Ascending aorta (tissue), 2 donors: ENCODE results near the gene EI24. TPM values are rescaled to one million over a fixed set of nuclear protein-coding genes. Genes with fewer than 3 reads are reported as not detected.

Experiments used
- DNase-seq, 2 donors: peaks; one replicate each; pipeline ENCODE4 v3.0.0-alpha.2; 2019; ENCODE audit warnings: low spot score in 2 of 2
- H3K27ac ChIP-seq, 2 donors: fragments of 200-600 bp; sonication (generic); one replicate each; pipeline ENCODE4 v1.5.1; 2016 to 2017; ENCODE audit warnings: mild to moderate bottlenecking in 1 of 2
- H3K27me3 ChIP-seq: fragments of 200-600 bp; sonication (generic); one replicate; pipeline ENCODE4 v1.5.1; 2017
- H3K36me3 ChIP-seq, 2 donors: fragments of 200-600 bp; sonication (generic); one replicate each; pipeline ENCODE4 v1.5.1; 2016
- H3K4me1 ChIP-seq, 2 donors: fragments of 200-600 bp; sonication (generic); one replicate each; pipeline ENCODE4 v1.5.1; 2016 to 2017; ENCODE audit warnings: mild to moderate bottlenecking in 1 of 2
- H3K4me3 ChIP-seq, 2 donors: fragments of 200-600 bp; sonication (generic); one replicate each; pipeline ENCODE4 v1.5.1; 2016 to 2017; ENCODE audit warnings: mild to moderate bottlenecking in 1 of 2
- H3K9me3 ChIP-seq, 2 donors: fragments of 200-600 bp; sonication (generic); one replicate each; pipeline ENCODE4 v1.5.1; 2016
- CTCF ChIP-seq, 3 experiments: fragments of 200-600 bp in 2 of 3; fragments of 450-650 bp in 1 of 3; sonication (generic) in 2 of 3; IDR thresholded peaks; one replicate each; pipeline ENCODE4 v1.5.1; 2016 to 2019; ENCODE audit warnings: antibody characterized with exemption in 3 of 3, mild to moderate bottlenecking in 1 of 3, moderate library complexity in 1 of 3
- intact Hi-C: fragments of 100-400 bp; cut with DNase I; formaldehyde crosslinking; loops from one replicate; pipeline ENCODE4 v1.15.1; 2023
- total RNA-seq: library from RNA; depleted of rRNA; stranded (reverse); fragments of >200 nt; gene quantifications from one replicate; pipeline ENCODE4 v1.1.0, GENCODE V29; 2016

EI24 gene
- total RNA-seq, 1 donor from 2014 or later = 111 TPM

GRCh38 chr11:125591649-125592304 is 22.5 kb downstream of the EI24 start:
- no peaks in the 10 kb centered on the region for H3K27me3 ChIP-seq
- peak in 1 of 2 donors; percentile 67 for DNase-seq
- no peaks in the 10 kb centered on the region for H3K36me3 ChIP-seq
- TF ChIP-seq CTCF (IDR thresholded peaks at IDR 0.05) = no peak
- peak overlapping the region; percentile 77 to 99 for H3K4me3 ChIP-seq
- peaks cover 7 to 13% of the 10 kb centered on the region in 2 donors for H3K4me1 ChIP-seq
- H3K27ac ChIP-seq = peak overlapping the region; percentile 94 to 100
- no peaks in the 10 kb centered on the region for H3K9me3 ChIP-seq
- intact Hi-C loops = loop anchor here (1.0 to 10.0 kb wide), 12 partner anchors 22 to 1477 kb away; partner anchors contain the start of genes CCDC15, CHEK1, DDX25 and EI24

GRCh38 chr11:125592305-125593113 is 23.2 kb downstream of the EI24 start, which contains the start of gene STT3A:
Gene STT3A (plus strand): TSS chr11:125592852. CDS start chr11:125595916, 3,064 bp downstream.
- Histone ChIP-seq H3K9me3 (no peaks in the 10 kb centered on the region), H3K4me3 (peak within 1 kb of the TSS; percentile 82 to 99), H3K27ac (peak within 1 kb of the TSS; percentile 94 to 100), H3K36me3 (peaks cover 0 to 2% of the 10 kb centered on the region in 2 donors), H3K27me3 (no peaks in the 10 kb centered on the region), H3K4me1 (peaks cover 7 to 13% of the 10 kb centered on the region in 2 donors)
- peak; percentile 99 to 100 for DNase-seq
- intact Hi-C loops = loop anchor here (1.0 to 10.0 kb wide), 12 partner anchors 23 to 1478 kb away; partner anchors contain the start of genes CCDC15, CHEK1, DDX25 and EI24
- TF ChIP-seq CTCF (IDR thresholded peaks at IDR 0.05) = no peak

GRCh38 chr11:125593114-125593820 is 24.0 kb downstream of the EI24 start:
- peaks cover 7 to 8% of the 10 kb centered on the region in 2 donors for H3K36me3 ChIP-seq
- no peak for TF ChIP-seq CTCF (IDR thresholded peaks at IDR 0.05)
- H3K27ac ChIP-seq = peak overlapping the region; percentile 72 to 86
- H3K9me3 ChIP-seq = no peaks in the 10 kb centered on the region
- H3K4me3 ChIP-seq = peak overlapping the region; percentile 82 to 99
- intact Hi-C loops = loop anchor here (5.0 to 10.0 kb wide), 5 partner anchors 309 to 1478 kb away; partner anchors contain the start of genes CCDC15, DDX25, PKNOX2 and PUS3
- no peaks in the 10 kb centered on the region for H3K27me3 ChIP-seq
- DNase-seq = no peak
- H3K4me1 ChIP-seq = peaks cover 7 to 13% of the 10 kb centered on the region in 2 donors

GRCh38 chr11:125594958-125595357 is 25.7 kb downstream of the EI24 start:
- H3K4me1 ChIP-seq = peaks cover 7 to 13% of the 10 kb centered on the region in 2 donors
- no peaks in the 10 kb centered on the region for H3K9me3 ChIP-seq
- H3K4me3 ChIP-seq = no peak overlapping the region
- intact Hi-C loops = loop anchor here (5.0 to 10.0 kb wide), 5 partner anchors 307 to 1480 kb away; partner anchors contain the start of genes CCDC15, DDX25, PKNOX2 and PUS3
- TF ChIP-seq CTCF (IDR thresholded peaks at IDR 0.05) = no peak
- H3K36me3 ChIP-seq = peaks cover 23% of the 10 kb centered on the region in 2 donors
- H3K27me3 ChIP-seq = no peaks in the 10 kb centered on the region
- DNase-seq = no peak
- H3K27ac ChIP-seq = no peak overlapping the region

- H3K27ac ChIP-seq = no peak overlapping the region
- DNase-seq = no peak
- H3K4me3 ChIP-seq = no peak overlapping the region
- H3K27me3 ChIP-seq = no peaks in the 10 kb centered on the region
- H3K9me3 ChIP-seq = no peaks in the 10 kb centered on the region
- peaks cover 0 to 6% of the 10 kb centered on the region in 2 donors for H3K4me1 ChIP-seq
- H3K36me3 ChIP-seq = peaks cover 64 to 79% of the 10 kb centered on the region in 2 donors
- TF ChIP-seq CTCF (IDR thresholded peaks at IDR 0.05) = no peak
- intact Hi-C loops = no loop called here
Measured at GRCh38 chr11:125600663-125601062, 31.4 kb downstream of the EI24 start.
